GM18907 (cell line): ENCODE data around the gene DDX54.
"Not testable (repeated sequence)": the region's sequence is repeated elsewhere in the genome, so short reads cannot be mapped to it uniquely, and the experiment has no call there.

Source experiments
- ATAC-seq: cut with Tn5 transposase; IDR thresholded peaks from one replicate; pipeline ENCODE4 v1.9.1; 2021; ENCODE audit warnings: mild to moderate bottlenecking, moderate library complexity; ENCODE audit not compliant: unreplicated experiment

Gene DDX54

GRCh38 chr12:113143959-113144358 lies 41.3 kb downstream of the DDX54 start:
- no peak for ATAC-seq

- no peak for ATAC-seq
Measured at GRCh38 chr12:113142886-113143332, 42.4 kb downstream of the DDX54 start.

GRCh38 chr12:113142173-113142885 lies 42.9 kb downstream of the DDX54 start:
- no peak for ATAC-seq

- not testable (repeated sequence) for ATAC-seq
Measured at GRCh38 chr12:113141716-113142115, 43.6 kb downstream of the DDX54 start.

- ATAC-seq = no peak
Measured at GRCh38 chr12:113140706-113141105, 44.6 kb downstream of the DDX54 start.

GRCh38 chr12:113138826-113139225 lies 46.5 kb downstream of the DDX54 start:
- ATAC-seq = no peak

- ATAC-seq = no peak
Measured at GRCh38 chr12:113137861-113138783, 47.2 kb downstream of the DDX54 start.

GRCh38 chr12:113136990-113137511 lies 48.2 kb downstream of the DDX54 start:
- ATAC-seq = no peak

- ATAC-seq = no peak
Measured at GRCh38 chr12:113136128-113136989, 48.9 kb downstream of the DDX54 start.

- no peak for ATAC-seq
Measured at GRCh38 chr12:113135178-113136127, 49.8 kb downstream of the DDX54 start, which contains the start of gene RASAL1. Gene RASAL1, minus strand, starts transcription at chr12:113135761. Its CDS starts 299 bp downstream, at chr12:113135462.

- ATAC-seq = no peak
Measured at GRCh38 chr12:113134521-113134951, 50.7 kb downstream of the DDX54 start.

GRCh38 chr12:113134071-113134470 lies 51.2 kb downstream of the DDX54 start:
- ATAC-seq = no peak

- ATAC-seq = no peak
Measured at GRCh38 chr12:113133666-113134065, 51.6 kb downstream of the DDX54 start.

GRCh38 chr12:113133036-113133435 lies 52.2 kb downstream of the DDX54 start:
- ATAC-seq = no peak

- ATAC-seq = no peak
Measured at GRCh38 chr12:113131556-113131955, 53.7 kb downstream of the DDX54 start.

- ATAC-seq = no peak
Measured at GRCh38 chr12:113130457-113131135, 54.7 kb downstream of the DDX54 start.

- no peak for ATAC-seq
Measured at GRCh38 chr12:113129664-113130456, 55.4 kb downstream of the DDX54 start.
